Activated CD4-positive, alpha-beta T cell treated with anti-CD3 and anti-CD28 coated beads, Interleukin-2, amount 50 U/mL, for 1 hour (primary cell): ENCODE measurements around the gene MARK4.
"Not testable (repeated sequence)": the region's sequence is repeated elsewhere in the genome, so short reads cannot be mapped to it uniquely, and the experiment has no call there.

Experiments
- DNase-seq: peaks from one replicate; pipeline ENCODE4 v3.0.0-alpha.2; 2020

Gene MARK4

DNA sequence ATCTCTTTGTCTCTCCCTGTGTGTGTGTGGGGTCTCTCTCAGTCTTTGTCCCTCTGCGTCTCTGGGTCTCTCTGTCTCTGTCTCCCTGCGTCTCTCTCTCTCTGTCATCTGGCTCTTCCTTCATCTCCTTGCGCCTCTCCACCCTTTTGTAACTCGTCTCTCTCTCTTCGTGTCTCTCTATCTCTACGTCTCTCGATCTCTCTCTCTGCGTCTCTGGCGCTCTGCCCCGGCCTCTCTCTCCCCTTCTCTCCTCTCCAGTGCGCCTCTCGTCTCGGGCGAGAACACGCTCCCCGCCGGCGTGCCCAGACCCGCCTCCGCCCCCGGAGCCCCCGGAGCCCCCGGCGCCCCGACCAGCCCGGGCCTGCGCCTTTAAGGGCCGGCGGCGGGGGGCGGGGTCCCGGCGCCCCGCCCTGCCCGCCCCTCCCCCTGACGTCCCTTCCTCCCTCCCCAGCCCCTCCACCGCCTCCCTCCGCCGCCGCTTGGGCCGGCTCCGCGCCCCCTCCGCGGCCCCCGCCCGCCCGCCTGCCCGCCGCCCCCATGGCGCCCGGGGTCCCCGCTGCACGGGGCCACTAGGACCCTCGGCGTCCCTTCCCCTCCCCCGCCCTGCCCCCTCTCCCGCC, at the start of gene MARK4:
Gene MARK4, plus strand, starts transcription at position 440 of the 620 bp plus-strand sequence. CDS start 318 bp downstream, outside the sequence.
- DNase-seq = peak; percentile 52

DNA sequence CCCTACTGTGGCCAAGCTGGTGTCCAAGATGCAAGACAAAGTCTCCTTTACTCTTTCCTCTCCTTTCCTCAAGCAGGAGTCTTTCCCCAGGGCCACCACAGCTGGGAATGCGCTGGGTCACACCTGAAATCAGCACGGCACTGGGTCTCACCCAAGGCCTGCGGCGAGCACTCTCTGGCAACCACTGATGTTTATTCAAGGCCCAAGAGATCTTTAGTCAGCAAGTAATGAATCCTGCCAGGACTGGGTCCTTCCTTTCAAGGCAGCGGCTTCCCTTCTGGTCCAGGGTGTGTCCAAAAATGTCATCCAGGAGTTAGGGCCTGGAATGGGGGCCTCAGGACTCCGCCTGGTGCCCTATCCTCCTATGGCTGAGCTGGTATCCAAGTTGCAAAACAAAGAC, 48.4 kb upstream of the MARK4 start:
- DNase-seq = no peak

DNA sequence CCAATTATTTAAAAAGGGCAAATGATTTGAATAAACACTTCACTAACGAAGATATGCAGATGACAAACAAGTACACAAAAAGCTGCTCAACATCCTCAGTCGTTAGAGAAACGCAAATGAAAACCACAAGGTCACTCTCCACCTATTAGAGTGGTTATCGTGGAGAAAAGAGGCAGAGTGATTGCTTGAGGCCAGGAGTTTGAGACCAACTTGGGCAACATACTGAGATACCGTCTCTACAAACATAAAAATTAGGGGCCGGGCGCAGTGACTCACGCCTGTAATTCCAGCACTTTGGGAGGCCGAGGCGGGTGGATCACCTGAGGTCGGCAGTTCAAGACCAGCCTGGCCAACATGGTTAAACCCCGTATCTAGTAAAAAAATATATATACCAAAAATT, 45.3 kb upstream of the MARK4 start:
- DNase-seq = no peak

DNA sequence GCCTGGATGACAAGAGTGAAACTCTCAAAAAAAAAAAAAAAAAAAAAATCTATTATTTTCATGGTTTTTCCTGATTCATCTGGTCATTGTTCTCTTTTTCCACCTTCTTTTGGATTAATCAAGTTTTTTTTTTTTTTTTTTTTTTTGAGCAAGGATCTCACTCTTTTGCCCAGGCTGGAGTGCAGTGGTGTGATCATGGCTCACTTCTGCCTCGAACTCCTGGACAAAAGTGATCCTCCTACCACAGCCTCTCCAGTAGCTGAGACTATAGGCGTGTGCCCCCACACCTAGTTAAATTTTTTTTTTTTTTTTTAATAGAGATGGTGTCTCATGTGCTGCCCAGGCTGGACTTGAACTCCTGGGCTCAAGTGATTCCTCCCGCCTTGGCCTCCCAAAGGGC, 44.7 kb upstream of the MARK4 start:
- no peak for DNase-seq

DNA sequence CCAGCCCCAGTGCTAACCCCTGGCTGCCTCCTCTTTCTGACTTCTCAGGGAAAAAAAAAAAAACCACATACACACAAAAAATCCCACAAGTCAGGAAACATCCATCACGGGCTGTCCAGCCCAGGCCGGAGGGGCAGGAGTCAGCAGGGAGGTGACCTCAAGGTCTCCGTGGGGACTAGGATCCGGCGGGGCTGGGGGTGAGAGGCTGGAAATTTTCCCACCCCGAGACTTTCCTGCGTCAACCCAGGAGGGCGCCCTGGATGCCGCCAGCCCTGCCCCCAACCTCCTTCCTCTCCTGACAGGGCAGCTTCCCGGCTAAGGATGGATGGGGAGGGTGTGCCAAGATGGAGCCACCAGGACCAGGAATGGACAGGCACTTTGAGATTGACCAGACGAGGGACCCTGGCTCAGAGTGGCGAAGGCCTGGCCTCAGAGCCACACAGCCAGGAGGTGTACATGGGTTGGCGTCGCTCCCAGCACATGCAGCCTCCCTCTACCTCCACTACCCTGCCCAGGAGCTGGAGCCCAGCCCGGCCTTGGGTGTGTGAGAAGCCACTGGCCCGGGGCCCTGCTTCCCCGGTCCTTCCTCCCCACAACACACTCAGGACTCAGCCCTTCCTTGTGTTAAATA, 39.2 kb upstream of the MARK4 start:
- no peak for DNase-seq

DNA sequence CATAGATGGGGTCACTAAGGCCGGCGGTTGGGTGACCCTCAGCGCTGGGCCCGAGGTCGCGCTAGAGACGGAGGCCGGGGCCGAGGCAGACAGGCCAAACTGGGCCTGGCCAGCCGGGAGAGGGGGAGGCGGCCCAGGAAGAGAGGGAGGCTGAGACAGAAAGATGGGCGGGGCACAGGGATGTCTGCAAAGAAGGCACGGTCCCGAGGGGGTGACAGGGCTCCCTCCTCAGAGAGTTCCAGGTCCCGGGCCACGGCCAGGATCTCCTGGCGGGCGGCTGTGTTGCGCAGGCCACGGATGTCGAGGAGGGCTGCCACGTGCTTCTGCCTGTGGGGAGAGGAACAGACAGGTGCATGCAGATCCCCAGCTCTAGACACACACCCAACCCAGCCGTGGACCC, 38.0 kb upstream of the MARK4 start:
- DNase-seq = no peak

DNA sequence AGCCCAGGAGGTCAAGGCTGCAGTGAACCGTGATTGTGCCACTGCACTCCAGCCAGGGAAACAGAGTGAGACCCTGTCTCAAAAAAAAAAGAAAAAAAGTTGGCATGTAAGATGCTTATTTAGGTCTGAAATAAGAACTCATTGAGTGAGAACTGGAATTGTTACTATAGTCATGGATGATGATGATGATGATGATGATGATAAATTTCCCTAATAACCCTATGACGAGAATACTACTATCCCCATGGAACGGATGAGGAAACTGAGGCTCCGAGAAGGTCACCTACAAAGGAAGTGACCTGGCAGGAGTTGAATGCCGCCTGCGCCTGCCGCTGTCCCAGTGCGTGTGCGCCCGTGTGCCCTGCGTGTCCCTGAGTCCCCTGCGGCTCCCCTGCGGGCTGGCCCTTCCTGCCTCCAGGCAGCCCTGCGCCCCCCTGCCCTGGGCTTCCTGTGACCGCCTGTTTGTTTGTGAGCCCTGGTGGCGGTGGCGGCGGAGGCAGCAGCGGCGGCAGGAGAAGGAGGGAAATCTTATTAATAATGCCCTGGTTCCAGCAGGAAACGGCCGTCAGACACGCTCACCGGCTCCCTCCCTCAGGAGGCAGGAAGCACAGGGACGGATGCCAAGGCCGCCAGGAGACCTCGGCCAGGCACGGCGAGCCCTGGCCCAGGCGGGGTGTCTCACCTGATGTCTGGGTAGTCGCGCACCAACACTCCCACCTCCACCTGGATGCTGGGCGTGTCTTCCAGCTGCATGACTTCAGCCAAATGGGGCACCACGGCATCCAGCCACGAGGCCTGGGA, 35.5 kb upstream of the MARK4 start:
- no peak for DNase-seq

DNA sequence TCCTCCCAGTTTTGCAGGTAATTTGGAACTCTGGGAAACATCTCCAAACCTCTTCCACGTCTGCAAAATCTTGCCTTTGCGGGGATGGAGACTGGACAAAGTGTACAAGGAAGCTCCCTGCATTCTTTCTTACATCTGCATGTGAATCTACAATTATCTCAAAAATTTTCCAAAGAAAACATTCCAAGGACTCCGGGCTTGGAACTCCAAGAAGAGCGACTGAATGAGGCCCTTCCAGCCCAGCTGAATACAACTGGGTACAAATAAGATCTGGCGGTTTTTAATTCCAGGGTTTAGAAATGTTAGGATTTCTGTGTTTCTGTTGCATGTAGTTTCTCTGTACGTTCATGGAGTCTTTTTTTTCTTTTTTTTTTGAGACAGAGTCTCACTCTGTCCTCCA, 34.4 kb upstream of the MARK4 start:
- no peak for DNase-seq

DNA sequence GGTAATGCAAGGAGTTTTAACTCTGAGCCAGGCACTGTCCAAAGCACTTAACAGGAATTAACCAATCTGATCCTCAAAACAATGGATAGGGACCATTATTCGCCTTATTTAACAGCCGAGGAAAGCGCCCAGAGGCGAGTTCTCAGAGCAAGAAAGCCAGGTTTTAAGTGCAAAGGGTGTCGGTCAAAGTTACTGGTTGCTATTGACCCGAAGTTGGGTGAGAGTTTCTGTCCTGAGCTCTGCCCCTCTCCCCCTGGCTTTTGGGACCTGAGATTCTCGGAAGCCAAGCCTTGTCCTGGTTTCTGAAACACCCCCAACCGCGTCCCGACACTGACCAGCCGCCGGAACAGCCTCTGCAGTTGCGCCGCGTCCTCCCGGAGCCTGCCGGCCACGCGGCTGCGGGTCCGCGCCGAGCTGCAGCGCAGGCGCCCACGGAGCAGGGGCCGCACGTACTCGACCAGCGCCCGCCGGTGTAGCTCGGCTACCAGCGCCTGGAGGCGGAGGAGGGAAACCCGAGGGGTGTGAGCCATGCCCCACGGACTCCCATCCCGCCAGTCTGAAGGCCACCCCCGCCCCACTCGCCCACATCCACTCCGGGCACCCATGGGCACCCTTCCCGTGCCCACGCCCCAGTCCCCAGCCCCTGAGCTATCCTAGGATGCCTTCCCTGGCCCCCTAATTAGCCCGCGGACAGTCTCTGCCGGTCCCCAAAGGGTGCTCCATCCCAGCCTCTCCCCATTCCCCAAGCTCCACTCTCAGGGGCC, 33.7 kb upstream of the MARK4 start:
- DNase-seq = no peak

DNA sequence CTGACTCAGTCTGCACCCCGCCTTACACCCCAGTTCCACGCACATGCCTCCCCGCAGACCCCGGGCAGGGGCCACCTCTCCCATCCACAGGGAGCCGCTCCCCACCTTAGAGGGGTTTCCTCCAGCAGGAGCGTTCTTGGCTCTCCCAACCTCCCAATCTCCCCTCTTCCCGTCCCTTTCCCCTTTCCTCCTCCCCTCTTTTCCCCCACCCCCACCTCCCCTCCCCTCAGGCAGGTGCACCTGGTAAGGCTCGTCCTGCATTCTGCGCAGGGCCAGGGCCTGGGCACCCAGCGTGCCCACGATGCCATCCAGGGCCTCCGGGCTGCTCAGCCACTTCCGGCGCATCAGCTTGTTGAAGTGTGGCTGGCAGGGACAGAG, 33.1 kb upstream of the MARK4 start:
- no peak for DNase-seq

DNA sequence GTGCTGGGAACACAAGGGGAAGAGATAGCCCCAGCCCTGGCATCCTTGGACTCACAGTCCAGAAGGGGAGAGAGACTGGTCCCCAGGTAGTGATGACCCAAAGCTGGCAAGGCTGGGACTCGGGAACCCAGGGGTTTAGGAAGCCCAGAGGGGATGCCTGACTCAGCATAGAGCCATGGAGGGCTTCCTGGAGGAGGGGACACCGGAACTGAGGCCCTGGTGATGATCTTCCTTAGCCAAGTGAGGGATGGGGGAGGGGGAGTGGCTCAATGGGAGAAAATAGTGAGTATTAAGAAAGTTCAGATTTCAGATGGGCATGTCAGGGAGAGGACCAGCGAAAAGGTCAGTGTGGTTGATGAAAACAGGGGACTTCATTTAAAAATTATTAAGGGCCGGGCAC, 32.6 kb upstream of the MARK4 start:
- DNase-seq = no peak

DNA sequence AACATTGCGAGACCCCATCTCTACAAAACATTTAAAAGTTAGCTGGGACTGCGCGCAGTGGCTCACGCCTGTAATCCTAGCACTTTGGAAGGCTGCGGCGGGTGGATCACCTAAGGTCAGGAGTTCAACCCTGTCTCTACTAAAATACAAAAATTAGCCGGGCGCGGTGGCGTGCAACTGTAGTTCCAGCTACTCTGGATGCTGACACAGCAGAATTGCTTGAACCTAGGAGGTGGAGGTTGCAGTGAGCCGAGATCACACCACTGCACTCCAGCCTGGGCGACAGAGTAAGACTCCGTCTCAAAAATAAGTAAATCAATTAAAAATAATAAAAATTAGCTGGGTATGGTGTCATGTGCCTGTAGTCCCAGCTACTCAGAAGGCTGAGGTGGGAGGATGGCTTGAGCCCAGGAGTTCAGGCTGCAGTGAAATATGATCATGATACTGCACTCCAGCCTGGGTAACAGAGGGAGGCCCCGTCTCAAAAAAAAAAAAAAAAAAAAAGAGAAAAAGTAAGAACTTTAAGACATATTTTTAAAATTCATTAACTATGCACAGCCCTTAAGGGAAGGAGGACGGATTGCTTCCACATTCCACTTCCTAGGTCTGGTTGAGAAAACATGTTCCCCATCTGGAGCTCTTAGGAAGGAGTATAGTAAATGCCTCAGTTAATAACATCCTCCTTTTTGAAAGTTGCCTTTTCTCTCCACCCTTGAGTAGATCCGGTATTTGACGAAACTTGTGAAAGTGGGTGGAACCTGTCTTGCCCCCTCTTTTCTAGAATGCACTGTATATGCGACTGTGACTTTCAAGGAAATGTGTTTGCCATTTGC, 31.9 kb upstream of the MARK4 start:
- no peak for DNase-seq

DNA sequence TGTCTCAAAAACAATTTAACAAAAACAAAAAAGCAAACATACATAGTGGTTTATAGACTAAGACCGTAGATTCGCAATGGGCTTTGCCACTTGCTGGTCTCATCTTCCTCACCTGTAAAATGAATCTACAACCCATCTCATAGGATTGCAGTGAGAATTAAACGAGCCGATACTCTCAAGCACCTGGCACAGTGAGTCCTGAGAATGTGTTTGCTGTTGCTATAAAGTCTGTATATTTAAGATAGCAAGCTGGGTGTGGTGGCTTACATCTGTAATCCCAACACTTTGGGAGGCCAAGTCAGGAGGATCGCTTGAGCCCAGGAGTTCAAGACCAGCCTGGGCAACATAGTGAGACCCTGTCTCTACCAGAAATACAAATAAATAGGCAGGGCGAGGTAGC, 28.3 kb upstream of the MARK4 start:
- no peak for DNase-seq

DNA sequence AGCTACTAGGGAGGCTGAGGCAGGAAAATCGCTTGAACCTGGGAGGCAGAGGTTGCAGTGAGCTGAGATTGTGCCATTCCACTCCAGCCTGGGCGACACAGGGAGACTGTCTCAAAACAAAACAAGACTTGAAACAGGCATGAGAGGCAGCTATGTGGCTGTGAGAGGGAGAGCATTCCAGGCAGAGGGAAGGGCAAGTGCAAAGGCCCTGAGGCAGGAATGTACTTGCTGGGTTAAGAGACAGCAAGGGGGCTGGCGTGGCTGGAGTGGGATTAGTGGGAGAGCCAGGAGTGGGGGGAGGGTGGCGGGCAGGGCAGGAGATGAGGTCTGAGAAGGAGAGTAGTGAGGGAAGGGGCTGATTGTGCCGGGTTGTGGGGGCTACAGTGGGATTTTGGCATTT, 27.2 kb upstream of the MARK4 start:
- no peak for DNase-seq

DNA sequence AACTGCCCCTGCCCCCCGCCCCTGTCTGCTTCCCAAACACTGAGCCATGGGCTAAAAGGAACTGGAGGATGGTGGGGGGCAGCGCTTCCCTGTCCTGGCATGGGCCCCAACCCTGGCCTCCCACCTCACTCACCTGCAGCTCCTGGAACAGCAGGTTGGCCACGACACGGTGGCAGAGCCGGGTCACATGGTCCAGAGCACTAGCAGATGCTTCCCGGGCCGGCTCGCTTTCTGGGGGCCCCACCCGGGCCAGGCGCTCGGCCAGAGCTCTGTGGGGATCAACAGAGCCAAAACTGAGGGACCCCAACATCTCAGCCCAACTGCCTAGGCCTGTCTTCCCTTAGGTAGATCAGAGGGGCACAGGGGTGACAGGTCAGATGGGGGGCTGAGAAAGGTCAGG, 26.4 kb upstream of the MARK4 start:
- DNase-seq = no peak

DNA sequence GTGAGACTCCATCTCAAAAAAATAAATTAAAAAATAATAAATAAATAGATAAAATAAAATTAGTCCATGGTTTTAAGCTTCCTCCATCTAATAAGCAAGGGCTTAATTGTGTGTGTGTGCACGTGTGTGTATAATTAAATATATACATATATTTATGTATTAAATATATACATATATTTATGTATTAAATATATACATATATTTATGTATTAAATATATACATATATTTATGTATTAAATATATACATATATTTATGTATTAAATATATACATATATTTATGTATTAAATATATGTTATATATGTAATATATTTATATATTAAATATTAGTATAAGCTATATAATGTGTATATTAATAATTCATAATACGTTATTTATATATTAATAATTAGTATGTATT, 22.0 kb upstream of the MARK4 start:
- not testable (repeated sequence) for DNase-seq

DNA sequence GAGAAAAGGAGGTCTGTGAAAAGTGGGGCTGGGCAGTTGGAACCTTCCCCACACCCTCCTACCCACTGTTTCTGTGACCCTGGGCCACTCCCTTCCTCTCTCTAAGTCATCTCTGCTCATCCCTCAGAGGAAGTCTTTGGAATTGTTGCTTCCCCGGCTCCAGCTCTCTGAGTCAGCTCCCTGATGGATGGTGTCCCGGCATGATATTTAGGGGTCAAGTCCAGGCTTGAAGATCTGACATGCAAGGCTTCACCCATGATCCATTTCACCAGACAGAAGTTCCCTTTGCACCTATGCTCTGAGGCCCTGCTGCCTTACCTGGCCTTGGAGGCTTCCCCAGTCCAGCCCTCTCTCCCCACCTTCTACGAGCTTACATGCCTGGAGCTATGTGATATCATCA, 19.2 kb upstream of the MARK4 start:
- no peak for DNase-seq

DNA sequence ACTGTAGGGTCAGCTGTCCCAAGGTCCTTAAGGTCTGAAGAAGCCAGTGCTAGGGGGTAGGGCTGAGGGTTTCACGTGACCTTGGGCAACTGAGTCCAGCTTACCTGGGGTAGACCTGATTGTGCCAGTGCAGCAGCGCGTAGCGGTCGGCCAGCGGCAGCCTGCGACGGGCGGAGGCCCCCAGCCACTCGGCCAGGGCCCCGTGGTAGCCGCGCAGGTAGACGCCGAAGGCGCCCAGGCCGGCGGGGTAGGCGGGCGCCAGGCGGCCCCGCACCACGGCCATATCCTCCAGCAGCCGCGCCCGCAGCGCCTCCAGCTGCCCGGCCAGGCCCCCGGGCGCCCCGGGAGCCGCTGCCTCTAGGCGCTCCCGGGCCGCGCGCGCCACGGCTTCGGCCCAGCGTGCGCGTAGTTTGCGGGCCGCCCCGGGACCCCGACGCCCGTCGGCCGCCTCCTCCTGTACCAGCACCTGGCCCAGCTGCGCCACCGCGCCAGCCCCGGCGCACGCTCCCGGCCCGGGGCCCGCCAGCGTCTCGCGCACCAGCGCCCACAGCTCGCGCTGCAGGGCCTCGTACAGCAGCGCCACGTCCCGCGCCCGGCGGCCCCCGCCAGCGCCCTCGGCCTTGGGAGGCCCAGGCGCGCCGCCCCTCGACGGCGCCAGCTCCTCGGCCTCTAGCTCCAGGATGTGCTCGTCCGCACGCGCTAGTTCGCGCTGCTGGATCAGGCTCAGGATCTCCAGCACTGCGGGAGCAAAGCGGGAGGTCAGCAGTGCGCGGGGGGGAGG, 16.8 kb upstream of the MARK4 start:
- no peak for DNase-seq

DNA sequence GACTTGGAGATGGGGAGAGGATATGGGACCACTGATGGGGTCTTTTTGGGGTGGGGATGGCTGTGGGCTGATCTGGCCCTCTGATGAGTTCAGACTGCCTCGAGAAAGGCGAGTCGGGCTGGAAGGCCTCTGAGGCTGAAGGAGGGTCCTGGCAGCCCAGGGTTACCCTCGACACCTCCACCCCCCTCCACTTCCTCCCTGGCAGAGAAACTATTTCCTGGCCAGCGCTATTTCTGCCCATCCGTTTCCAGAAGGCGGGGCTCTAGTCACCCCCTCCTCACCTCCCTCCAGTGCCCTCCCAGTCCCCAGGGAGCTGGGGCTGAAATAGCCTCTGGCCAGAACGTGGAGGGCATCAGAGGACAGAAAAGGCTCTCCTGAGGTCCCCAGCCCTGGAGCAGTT, 15.6 kb upstream of the MARK4 start:
- DNase-seq = no peak

DNA sequence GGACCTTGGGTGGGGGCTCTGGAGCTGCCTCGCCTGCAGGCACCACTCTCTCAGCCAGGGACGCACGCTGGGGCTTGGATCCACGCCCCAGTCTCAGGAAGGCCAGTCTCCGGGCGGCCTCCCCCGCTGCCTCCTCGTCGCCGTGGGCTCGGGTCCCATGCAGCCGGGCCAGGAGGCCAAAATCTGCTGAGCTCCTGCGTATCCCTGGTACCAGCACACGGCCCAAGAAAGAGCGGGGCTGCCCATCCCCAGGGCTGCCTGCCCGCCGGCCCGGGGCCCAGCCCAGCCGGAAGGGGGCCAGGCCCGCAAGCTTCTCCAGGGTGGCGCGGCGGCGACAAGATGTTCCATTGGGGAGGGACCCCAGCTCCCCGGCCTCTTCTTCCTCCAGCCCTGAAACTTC, 12.5 kb upstream of the MARK4 start:
- no peak for DNase-seq

DNA sequence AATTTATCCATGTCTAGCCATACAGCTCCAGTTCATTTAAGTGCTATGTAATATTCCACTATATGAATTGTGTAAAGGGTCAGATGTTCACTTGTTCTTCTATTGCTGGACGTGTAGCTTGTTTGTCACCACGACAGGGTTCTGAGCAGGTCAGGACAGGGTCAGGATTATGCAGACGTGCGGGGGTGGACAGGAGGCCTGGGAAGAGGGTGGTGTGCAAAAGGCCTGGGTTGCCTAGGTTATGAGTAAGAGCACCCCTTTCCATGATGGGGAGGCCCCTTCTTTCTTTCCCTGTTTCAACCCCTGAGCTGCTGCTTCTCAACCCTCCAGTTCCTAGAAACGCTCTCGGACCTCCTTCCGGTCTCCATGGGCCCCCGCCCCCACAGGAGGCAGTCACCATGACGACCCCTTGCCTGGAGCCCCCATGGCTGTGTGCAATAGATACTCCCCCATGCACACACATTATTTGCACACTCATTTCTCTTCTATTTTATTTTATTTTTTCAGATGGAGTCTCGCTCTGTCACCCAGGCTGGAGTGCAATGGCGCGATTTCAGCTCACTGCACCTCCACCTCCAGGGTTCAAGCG, 7.8 kb upstream of the MARK4 start:
- no peak for DNase-seq
